Measurements from ENCODE around the gene LRFN5.

Gene LRFN5

DNA sequence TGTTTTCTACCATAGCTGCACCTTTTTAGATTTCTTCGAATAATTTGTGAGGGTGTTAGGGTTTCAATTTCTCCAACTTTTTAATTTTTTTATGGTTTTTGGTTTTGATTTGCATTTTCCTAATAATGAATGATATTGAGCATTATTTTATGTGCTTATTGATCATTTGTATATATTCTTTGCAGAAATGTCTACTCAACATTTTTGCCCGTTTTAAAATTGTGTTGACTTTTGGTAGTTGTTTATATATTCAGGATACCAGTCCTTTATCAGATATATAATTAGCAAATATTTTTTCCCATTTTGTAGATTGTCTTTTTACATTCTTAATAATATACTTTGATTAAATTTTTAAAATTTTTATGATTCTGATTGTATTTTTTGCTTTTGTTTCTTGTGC is 306.7 kb downstream of the LRFN5 start:
- no peak for DNase-seq

- DNase-seq, result no peak
Measured at GRCh38 chr14:41915732-41916131, 309.1 kb downstream of the LRFN5 start.

DNA sequence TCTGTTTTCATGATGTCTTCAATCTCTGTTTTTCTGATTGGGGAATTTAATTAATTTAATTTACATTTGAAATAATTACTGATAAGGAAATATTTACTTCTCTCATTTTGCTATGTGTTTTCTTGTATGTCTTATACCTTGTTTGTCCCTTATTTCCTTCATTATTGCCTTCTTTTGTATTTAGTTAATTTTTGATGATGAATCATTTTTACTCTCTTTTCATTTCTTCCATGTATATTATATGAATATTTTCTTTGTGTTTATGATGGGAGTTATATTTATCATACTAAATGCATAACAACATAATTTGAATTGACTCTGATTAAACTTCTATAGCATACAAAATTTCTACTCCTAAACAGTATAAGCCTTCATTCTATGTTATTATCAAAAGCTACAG is 309.6 kb downstream of the LRFN5 start:
- no peak for DNase-seq

DNA sequence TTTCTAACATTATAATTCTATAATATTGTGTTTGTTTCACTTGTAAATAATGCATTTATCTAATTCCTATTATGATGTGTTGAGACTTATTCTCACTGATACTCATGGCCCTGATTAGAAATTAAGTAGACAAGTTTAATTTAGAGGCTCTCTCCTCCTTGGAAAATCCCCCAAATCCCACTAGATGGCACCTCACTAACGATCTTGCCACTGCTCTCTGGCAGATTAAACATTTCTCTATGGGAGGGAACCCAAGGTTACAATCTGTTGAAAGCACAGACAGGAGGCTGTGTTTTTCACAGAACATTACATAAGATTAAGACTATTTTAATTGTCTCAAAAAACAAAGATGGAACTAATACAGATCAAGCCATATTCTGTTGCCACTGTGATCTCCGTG is 318.7 kb downstream of the LRFN5 start:
- DNase-seq, result no peak

GRCh38 chr14:41950428-41951151 is 343.9 kb downstream of the LRFN5 start:
- DNase-seq, result no peak
